ENCODE results near the gene SPANXN1.
"Not testable (repeated sequence)": the region's sequence is repeated elsewhere in the genome, so short reads cannot be mapped to it uniquely, and the experiment has no call there.

The SPANXN1 gene

GRCh38 chrX:145247203-145247602 is at the start of gene SPANXN1:
Gene SPANXN1 (plus strand): TSS chrX:145247503. CDS start chrX:145247587, 84 bp downstream.
- DNase-seq, result not testable (repeated sequence)

DNA sequence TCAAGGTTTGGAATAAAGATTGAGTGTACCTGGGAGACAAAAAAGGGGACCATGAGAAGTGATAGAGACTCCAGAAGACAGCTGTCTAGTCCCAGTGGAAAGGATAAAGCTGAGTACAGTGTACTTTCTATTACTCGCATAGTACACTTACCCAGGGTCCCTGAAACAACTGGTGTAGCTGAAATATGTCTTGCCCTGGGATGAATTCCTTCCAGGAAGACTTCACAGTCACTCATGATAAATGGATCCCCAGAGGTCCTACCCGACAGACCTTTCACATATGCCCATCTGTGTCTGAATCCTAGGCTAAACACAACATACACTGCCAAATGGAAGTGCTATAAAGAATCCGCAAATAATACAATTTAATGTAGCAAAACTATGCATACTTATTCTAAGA is 48.2 kb upstream of the SPANXN1 start:
- DNase-seq, result no peak

GRCh38 chrX:145213504-145213903 is 33.8 kb upstream of the SPANXN1 start:
- no peak for DNase-seq

DNA sequence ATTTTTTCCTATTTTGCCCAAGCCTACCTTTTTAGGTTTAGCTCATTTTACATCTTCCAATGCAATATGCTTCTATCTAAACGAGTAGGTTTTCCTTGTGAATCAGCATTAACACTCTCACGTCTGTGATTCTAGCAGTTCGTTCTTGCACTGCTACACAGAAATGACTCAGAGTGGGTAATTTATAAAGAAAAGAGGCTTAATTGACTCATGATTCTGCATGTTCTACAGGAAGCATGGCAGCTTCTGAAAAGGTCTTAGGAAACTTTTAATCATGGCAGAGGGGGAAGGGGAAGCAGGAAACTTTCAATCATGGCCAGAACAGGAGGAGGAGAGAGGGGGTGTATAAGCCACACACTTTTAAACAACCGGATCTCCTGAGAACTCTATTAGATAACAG is 44.9 kb downstream of the SPANXN1 start:
- DNase-seq, result no peak

All from DMS79 (cell line).